Measurements from ENCODE around the gene LGALS3.

The LGALS3 gene

GRCh38 chr14:55152052-55152753 lies 23.2 kb downstream of the LGALS3 start:
- no peak for DNase-seq (ENCODE audit: low read depth)
- no peak for TF ChIP-seq CTCF (IDR thresholded peaks at IDR 0.05; ENCODE audit: insufficient read depth, low read depth, low read length, missing control alignments)
- H3K4me3 ChIP-seq (ENCODE audit: low read length), result no peak overlapping the region

- TF ChIP-seq CTCF (IDR thresholded peaks at IDR 0.05; ENCODE audit: insufficient read depth, low read depth, low read length, missing control alignments), result no peak
- no peak overlapping the region for H3K4me3 ChIP-seq (ENCODE audit: low read length)
- DNase-seq (ENCODE audit: low read depth), result no peak
Measured at GRCh38 chr14:55153951-55154350, 24.9 kb downstream of the LGALS3 start.

GRCh38 chr14:55157080-55157479 lies 28.0 kb downstream of the LGALS3 start:
- no peak for DNase-seq (ENCODE audit: low read depth)
- H3K4me3 ChIP-seq (ENCODE audit: low read length), result no peak overlapping the region
- no peak for TF ChIP-seq CTCF (IDR thresholded peaks at IDR 0.05; ENCODE audit: insufficient read depth, low read depth, low read length, missing control alignments)

- no peak for DNase-seq (ENCODE audit: low read depth)
- no peak overlapping the region for H3K4me3 ChIP-seq (ENCODE audit: low read length)
- no peak for TF ChIP-seq CTCF (IDR thresholded peaks at IDR 0.05; ENCODE audit: insufficient read depth, low read depth, low read length, missing control alignments)
Measured at GRCh38 chr14:55158412-55158811, 29.4 kb downstream of the LGALS3 start.

GRCh38 chr14:55160989-55161388 lies 31.9 kb downstream of the LGALS3 start:
- DNase-seq (ENCODE audit: low read depth), result peak; percentile 49
- no peak overlapping the region for H3K4me3 ChIP-seq (ENCODE audit: low read length)
- TF ChIP-seq CTCF (IDR thresholded peaks at IDR 0.05; ENCODE audit: insufficient read depth, low read depth, low read length, missing control alignments), result peak; percentile 43

GRCh38 chr14:55170526-55170925 lies 41.5 kb downstream of the LGALS3 start:
- H3K4me3 ChIP-seq (ENCODE audit: low read length), result no peak overlapping the region
- TF ChIP-seq CTCF (IDR thresholded peaks at IDR 0.05; ENCODE audit: insufficient read depth, low read depth, low read length, missing control alignments), result no peak
- DNase-seq (ENCODE audit: low read depth), result no peak

GRCh38 chr14:55180006-55180405 lies 51.0 kb downstream of the LGALS3 start:
- no peak for DNase-seq (ENCODE audit: low read depth)
- no peak for TF ChIP-seq CTCF (IDR thresholded peaks at IDR 0.05; ENCODE audit: insufficient read depth, low read depth, low read length, missing control alignments)
- no peak overlapping the region for H3K4me3 ChIP-seq (ENCODE audit: low read length)
